Activated CD8-positive, alpha-beta memory T cell treated with anti-CD3 and anti-CD28 coated beads for 36 hours (primary cell): ENCODE results near the gene NRM. TPM values are rescaled to one million over a fixed set of nuclear protein-coding genes. Genes with fewer than 3 reads are reported as not detected.

ENCODE experiments used
- total RNA-seq, 2 experiments: library from RNA; stranded (reverse); gene quantifications; one replicate each; pipeline ENCODE4 v1.2.3, GENCODE V29; 2021

NRM gene
- total RNA-seq, 2 experiments from 2014 or later, result 26.9 to 27.1 TPM

Other genes with a start within 250 kb of the NRM start
- 100 to 1,000 TPM; 349 to 357 TPM for gene HLA-E, start 201.5 kb downstream of the NRM start, total RNA-seq
- 100 to 1,000 TPM; 112 to 119 TPM for gene GNL1, start 134.5 kb downstream of the NRM start, total RNA-seq
- 10 to 100 TPM; 28.5 to 30.5 TPM for gene PRR3, start 133.7 kb downstream of the NRM start, total RNA-seq
- 100 to 1,000 TPM; 128 to 132 TPM for gene ABCF1, start 119.5 kb downstream of the NRM start, total RNA-seq
- gene PPP1R10, start 73.7 kb downstream of the NRM start, total RNA-seq, result 10 to 100 TPM; 92.9 to 98.7 TPM
- 100 to 1,000 TPM; 105 to 106 TPM for gene MRPS18B, start 73.1 kb downstream of the NRM start, total RNA-seq
- 1 to 10 TPM; 9.7 to 9.8 TPM for gene ATAT1, start 64.1 kb downstream of the NRM start, total RNA-seq
- gene C6orf136, start 43.9 kb downstream of the NRM start, total RNA-seq, result 10 to 100 TPM; 28.1 to 32.4 TPM
- 10 to 100 TPM; 44.0 to 46.8 TPM for gene DHX16, start 18.0 kb downstream of the NRM start, total RNA-seq
- 100 to 1,000 TPM; 146 to 149 TPM for gene PPP1R18, start 4.3 kb downstream of the NRM start, total RNA-seq
- 10 to 100 TPM; 66.4 to 70.2 TPM for gene MDC1, start 26.3 kb upstream of the NRM start, total RNA-seq
- gene TUBB, start 29.4 kb upstream of the NRM start, total RNA-seq, result 1,000 to 10,000 TPM; 1,549 to 1,571 TPM
- 100 to 1,000 TPM; 178 to 186 TPM for gene FLOT1, start 51.7 kb upstream of the NRM start, total RNA-seq
- gene IER3, start 53.6 kb upstream of the NRM start, total RNA-seq, result 100 to 1,000 TPM; 312 to 322 TPM
- gene DDR1, start 193.5 kb upstream of the NRM start, total RNA-seq, result 1 to 10 TPM; 8.6 to 8.7 TPM
- 10 to 100 TPM; 47.0 to 51.3 TPM for gene GTF2H4, start 217.2 kb upstream of the NRM start, total RNA-seq
- 10 to 100 TPM; 80.1 to 88.6 TPM for gene VARS2, start 223.3 kb upstream of the NRM start, total RNA-seq
- gene SFTA2, start 241.2 kb upstream of the NRM start, total RNA-seq, result not detected
- not detected for gene MUCL3, start 250.0 kb upstream of the NRM start, total RNA-seq